K562 (cell line): ENCODE measurements around the gene FLOT2. TPM values are rescaled to one million over a fixed set of nuclear protein-coding genes. Genes with fewer than 3 reads are reported as not detected.

ENCODE experiments used
- CREB3L1 ChIP-seq: fragments of 450-650 bp; IDR thresholded peaks from 2 replicates; pipeline ENCODE4 v1.6.1; 2014; ENCODE audit warnings: low read depth, mild to moderate bottlenecking, moderate library complexity, borderline replicate concordance
- FUS ChIP-seq: fragments of 200-400 bp; formaldehyde crosslinking; optimal IDR thresholded peaks from 2 replicates; pipeline ENCODE3; 2017; ENCODE audit warnings: low read depth, low read length
- HMGN3 ChIP-seq: IDR thresholded peaks from 2 replicates; pipeline ENCODE4 v1.6.1; 2011; ENCODE audit warnings: borderline replicate concordance, low read depth, mild to moderate bottlenecking, mixed read lengths, low read length; ENCODE audit not compliant: insufficient read length; ENCODE audit errors: extremely low read depth
- ID3 ChIP-seq, 2 experiments: fragments of 250-450 bp in 1 of 2; fragments of 450-650 bp in 1 of 2; sonication (Bioruptor Pico) in 1 of 2; IDR thresholded peaks; 2 replicates each; pipeline versions ENCODE4 v1.6.1 to v1.8.0; 2016 to 2021; ENCODE audit warnings: mild to moderate bottlenecking in 2 of 2, moderate library complexity in 2 of 2, missing compliant biosample characterization in 1 of 2, missing genetic modification characterization in 1 of 2
- JUND ChIP-seq, 2 experiments: IDR thresholded peaks; 2 replicates in 1 of 2; 3 replicates in 1 of 2; pipeline ENCODE4 v1.6.1; 2011; ENCODE audit warnings: borderline replicate concordance in 2 of 2, low read depth in 2 of 2, low read length in 2 of 2, improper control_type of control experiment in 1 of 2, missing biosample characterization in 1 of 2, missing genetic modification characterization in 1 of 2, missing genetic modification reagents in 1 of 2
- MBD1 ChIP-seq: fragments of 250-450 bp; sonication (Bioruptor Pico); IDR thresholded peaks from 2 replicates; pipeline ENCODE4 v1.8.0; 2022; ENCODE audit warnings: inconsistent platforms
- MCM2 ChIP-seq: fragments of 450-650 bp; IDR thresholded peaks from 2 replicates; pipeline ENCODE4 v1.6.1; 2017; ENCODE audit warnings: low read depth, mild to moderate bottlenecking
- RNF219 ChIP-seq: fragments of 250-450 bp; sonication (Bioruptor Pico); IDR thresholded peaks from 2 replicates; pipeline ENCODE4 v1.5.0; 2022; ENCODE audit warnings: mild to moderate bottlenecking
- SAP30 ChIP-seq: fragments of 200-600 bp; sonication (generic); IDR thresholded peaks from 2 replicates; pipeline ENCODE4 v1.6.1; 2012; ENCODE audit warnings: borderline replicate concordance, low read depth, mild to moderate bottlenecking, moderate library complexity, low read length, control low read depth, inconsistent platforms; ENCODE audit not compliant: insufficient read depth, poor library complexity, severe bottlenecking
- TCF3 ChIP-seq: sonication (generic); formaldehyde crosslinking; IDR thresholded peaks from 2 replicates; pipeline ENCODE4 v1.4.0; 2020; ENCODE audit warnings: mild to moderate bottlenecking, missing genetic modification reagents
- UBTF ChIP-seq, 2 experiments: IDR thresholded peaks; 2 replicates each; pipeline ENCODE4 v1.6.1; 2012; ENCODE audit warnings: improper control_type of control experiment in 2 of 2, low read depth in 2 of 2, low read length in 2 of 2, borderline replicate concordance in 1 of 2
- ZNF175 ChIP-seq: fragments of 200-800 bp; sonication (Bioruptor generic); IDR thresholded peaks from 2 replicates; pipeline ENCODE4 v1.6.1; 2016; ENCODE audit warnings: low read depth, mild to moderate bottlenecking, missing genetic modification characterization, missing compliant biosample characterization
- ZNF232 ChIP-seq: sonication (generic); formaldehyde crosslinking; IDR thresholded peaks from 2 replicates; pipeline ENCODE4 v1.8.0; 2022; ENCODE audit warnings: mild to moderate bottlenecking, missing genetic modification reagents
- ZNF277 ChIP-seq: fragments of 250-450 bp; sonication (Bioruptor Pico); IDR thresholded peaks from 2 replicates; pipeline ENCODE4 v1.8.0; 2022; ENCODE audit warnings: inconsistent platforms, mild to moderate bottlenecking, moderate library complexity, borderline replicate concordance
- polyA plus RNA-seq, 8 experiments: library from polyadenylated mRNA; depleted of rRNA in 4 of 8; stranded (reverse) in 5 of 8; unstranded in 3 of 8; fragments of >200 nt; fragmentation: Nextera tagmentation in 2 of 8; fragmentation: Illumina TruSeq in 1 of 8; extraction: Ambion mirVana in 2 of 8; extraction: Trizol in 1 of 8; gene quantifications; 2 replicates each; pipeline versions ENCODE4 v1.2.1 to v1.2.3, GENCODE V29; 2011 to 2014; ENCODE audit warnings: inconsistent platforms in 1 of 8, missing spikeins in 1 of 8
- total RNA-seq, 7 experiments: library from RNA; depleted of rRNA in 6 of 7; stranded (reverse); fragments of >200 nt in 6 of 7; fragmentation: Illumina TruSeq in 2 of 7; extraction: Trizol in 2 of 7; gene quantifications; 2 replicates each; pipeline versions ENCODE4 v1.2.1 to v1.2.3, GENCODE V29; 2011 to 2021; ENCODE audit warnings: low replicate concordance in 1 of 7

FLOT2 gene
- total and polyA plus RNA-seq, 9 of the 15 experiments (the other 6 are each of a cell fraction or from before 2014, with no cell fraction given) = 17.5 to 138 (median 41.7) TPM

- TF ChIP-seq CREB3L1 (no peak), ZNF277 (CRISPR knock-in tag) (no peak), MCM2 (no peak), FUS (no peak), JUND (IDR thresholded peaks at IDR 0.05; ENCODE audit: borderline replicate concordance, low read depth, low read length) (no peak; the same call in 1 of the 2 replicates), JUND (tag; IDR thresholded peaks at IDR 0.05; ENCODE audit: borderline replicate concordance, low read depth, low read length) (peak; percentile 71; the same call in 2 of the 3 replicates), ZNF232 (CRISPR knock-in tag) (no peak), MBD1 (CRISPR knock-in tag) (no peak), HMGN3 (peak; percentile 47), SAP30 (no peak), UBTF (IDR thresholded peaks at IDR 0.05; ENCODE audit: borderline replicate concordance in 1 of 2, low read depth in 2 of 2, low read length in 2 of 2) (no peak), ID3 (CRISPR knock-in tag; IDR thresholded peaks at IDR 0.05) (no peak), ID3 (tag; IDR thresholded peaks at IDR 0.05) (no peak), RNF219 (CRISPR knock-in tag) (no peak), TCF3 (CRISPR knock-in tag) (no peak), ZNF175 (CRISPR knock-in tag) (no peak)
Measured at GRCh38 chr17:28861393-28862203, 35.9 kb downstream of the FLOT2 start (continued).
